Measurements from ENCODE around the gene CCND3.

The CCND3 gene

GRCh38 chr6:41894366-41895299, 47.0 kb downstream of the CCND3 start:
- no peak for DNase-seq (ENCODE audit: low read depth in 1 of 2, low spot score in 1 of 2)
- Histone ChIP-seq H3K27ac (replicated peaks) (peak overlapping the region; percentile 80; the same call in 1 of the 2 replicates), H3K27me3 (ENCODE audit: insufficient read depth, poor library complexity, severe bottlenecking) (no peaks in the 10 kb centered on the region), H3K4me3 (replicated peaks; ENCODE audit: insufficient read depth, low read length) (peak overlapping the region; percentile 76)
- no peak for TF ChIP-seq SPI1 (IDR thresholded peaks at IDR 0.05; ENCODE audit: borderline replicate concordance, low read depth)
- no peak for TF ChIP-seq POLR2AphosphoS5 (IDR thresholded peaks at IDR 0.05; ENCODE audit: low read depth)
- TF ChIP-seq REST (IDR thresholded peaks at IDR 0.05; ENCODE audit: insufficient replicate concordance, low read depth), result no peak
- no peak for TF ChIP-seq GABPA (IDR thresholded peaks at IDR 0.05; ENCODE audit: low read depth)
- TF ChIP-seq CTCF (IDR thresholded peaks at IDR 0.05; ENCODE audit: insufficient read depth, low read length), result no peak

DNA sequence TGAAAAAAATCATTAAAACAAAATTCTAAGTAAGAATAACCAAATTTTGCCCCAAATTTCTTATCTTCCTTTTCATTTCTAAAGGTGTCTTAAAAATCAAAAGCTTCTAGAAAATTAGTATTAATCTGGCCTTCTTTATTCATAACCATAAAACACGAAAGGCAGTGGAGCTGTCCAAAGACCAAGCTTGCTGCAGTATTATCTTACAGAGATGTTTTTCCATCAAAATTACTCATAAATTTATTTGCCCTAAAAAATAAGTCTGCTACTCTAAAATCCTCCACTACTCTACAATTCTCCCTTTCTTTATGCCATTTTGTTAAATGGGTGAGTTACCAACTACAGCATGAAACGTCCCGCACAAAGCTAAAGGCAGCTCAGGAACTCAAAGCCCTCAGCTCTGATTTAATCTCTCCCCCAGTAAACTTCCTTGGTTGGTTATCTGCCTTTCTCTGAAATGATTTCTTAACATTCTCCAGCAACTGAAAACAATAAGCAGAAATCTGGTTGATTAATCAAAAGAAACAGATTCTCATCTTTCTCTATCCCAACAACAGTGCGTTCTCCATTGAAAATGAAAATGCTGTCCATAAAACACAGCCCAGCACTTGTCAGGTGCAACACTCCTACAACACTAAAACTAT, 48.6 kb downstream of the CCND3 start:
- TF ChIP-seq REST (IDR thresholded peaks at IDR 0.05; ENCODE audit: insufficient replicate concordance, low read depth), result peak; percentile 56
- TF ChIP-seq GABPA (IDR thresholded peaks at IDR 0.05; ENCODE audit: low read depth), result no peak
- no peak overlapping the region for H3K4me3 ChIP-seq (replicated peaks; ENCODE audit: insufficient read depth, low read length)

GRCh38 chr6:41887331-41887751, 54.3 kb downstream of the CCND3 start:
- no peak overlapping the region for H3K27ac ChIP-seq (replicated peaks)
- H3K27me3 ChIP-seq (ENCODE audit: insufficient read depth, poor library complexity, severe bottlenecking), result no peaks in the 10 kb centered on the region
- DNase-seq (ENCODE audit: low read depth in 1 of 2, low spot score in 1 of 2), result no peak
- H3K4me3 ChIP-seq (replicated peaks; ENCODE audit: insufficient read depth, low read length), result no peak overlapping the region
- no peak for TF ChIP-seq POLR2AphosphoS5 (IDR thresholded peaks at IDR 0.05; ENCODE audit: low read depth)
- no peak for TF ChIP-seq REST (IDR thresholded peaks at IDR 0.05; ENCODE audit: insufficient replicate concordance, low read depth)
- TF ChIP-seq GABPA (IDR thresholded peaks at IDR 0.05; ENCODE audit: low read depth), result no peak
- no peak for TF ChIP-seq SPI1 (IDR thresholded peaks at IDR 0.05; ENCODE audit: borderline replicate concordance, low read depth)
- TF ChIP-seq CTCF (IDR thresholded peaks at IDR 0.05; ENCODE audit: insufficient read depth, low read length), result no peak

More for the DNA sequence above, 48.6 kb downstream of the CCND3 start:
- DNase-seq (ENCODE audit: low read depth in 1 of 2, low spot score in 1 of 2), result no peak
- Histone ChIP-seq H3K27me3 (ENCODE audit: insufficient read depth, poor library complexity, severe bottlenecking) (no peaks in the 10 kb centered on the region), H3K27ac (replicated peaks) (no peak overlapping the region)

All from HL-60 (cell line).